GM12878 (cell line): ENCODE measurements around the gene FAM193A. TPM values are rescaled to one million over a fixed set of nuclear protein-coding genes. Genes with fewer than 3 reads are reported as not detected.

Experiments used
- ATAC-seq: fragments of 200-7000 bp; cut with Tn5 transposase; 3 replicates; pipeline ENCODE4 v1.9.1; 2020; ENCODE audit warnings: mild to moderate bottlenecking, moderate library complexity
- BruUV-seq: library from RNA; stranded (reverse); fragments of 400-500 nt; replicated peaks from 2 replicates; lab custom pipeline; 2021; lab: Mats Ljungman, UMichigan
- CTCF ChIA-PET: fragments of 300-600 bp; sonication (Branson Sonifier 250); formaldehyde crosslinking; extraction: SDS; loops from one replicate; lab custom pipeline; 2021; ENCODE audit warnings: inconsistent platforms; lab: Yijun Ruan, JAX
- POLR2A ChIA-PET: fragments of 350-600 bp; formaldehyde crosslinking; extraction: SDS; loops from one replicate; lab custom pipeline; 2021; ENCODE audit warnings: inconsistent platforms; lab: Charles Lee
- RAD21 ChIA-PET: fragments of 300-600 bp; sonication (Branson Sonifier 250); formaldehyde crosslinking; loops from one replicate; lab custom pipeline; 2023; ENCODE audit warnings: antibody characterized with exemption; ENCODE audit not compliant: unreplicated experiment; lab: Charles Lee
- SMC1A ChIA-PET: fragments of 300-600 bp; sonication (Branson Sonifier 250); formaldehyde crosslinking; loops from one replicate; lab custom pipeline; 2023; ENCODE audit not compliant: unreplicated experiment, uncharacterized antibody; lab: Charles Lee
- DNase-seq: peaks from one replicate; pipeline ENCODE4 v3.0.0-alpha.2; 2011; ENCODE audit warnings: low read depth, low spot score
- FAIRE-seq: peaks from 3 replicates; lab custom pipeline; 2011; peaks lifted over from hg19 to GRCh38; lab: Jason Lieb, UNC
- H2AFZ ChIP-seq: 2 replicates; pipeline ENCODE4 v1.6.0; 2011; ENCODE audit warnings: low read depth, low read length, control low read depth; ENCODE audit not compliant: control insufficient read depth
- H3K27ac ChIP-seq: 2 replicates; pipeline ENCODE4 v1.5.1; 2011; ENCODE audit warnings: control low read depth; ENCODE audit not compliant: control insufficient read depth, insufficient read depth
- H3K27me3 ChIP-seq, 2 experiments: replicated peaks in 1 of 2; 2 replicates each; pipeline versions ENCODE4 v1.6.0 to v1.6.1; 2011; ENCODE audit warnings: low read length in 1 of 2; ENCODE audit not compliant: control insufficient read depth in 2 of 2, insufficient read depth in 2 of 2
- H3K36me3 ChIP-seq, 2 experiments: 2 replicates each; pipeline ENCODE4 v1.5.1; 2011; ENCODE audit warnings: low read length in 1 of 2; ENCODE audit not compliant: control insufficient read depth in 2 of 2, insufficient read depth in 2 of 2
- H3K4me1 ChIP-seq: 2 replicates; pipeline ENCODE4 v1.6.1; 2011; ENCODE audit warnings: mild to moderate bottlenecking, low read length, moderate library complexity, mixed read lengths; ENCODE audit not compliant: control insufficient read depth, insufficient read depth
- H3K4me2 ChIP-seq: 2 replicates; pipeline ENCODE4 v1.6.0; 2011; ENCODE audit warnings: control low read depth; ENCODE audit not compliant: control insufficient read depth, insufficient read depth
- H3K4me3 ChIP-seq: fragments of 200-600 bp; sonication (generic); 2 replicates; pipeline ENCODE4 v1.5.1; 2016
- H3K79me2 ChIP-seq: 2 replicates; pipeline ENCODE4 v1.6.0; 2011; ENCODE audit warnings: low read length; ENCODE audit not compliant: control insufficient read depth, insufficient read depth
- H3K9ac ChIP-seq: 2 replicates; pipeline ENCODE4 v1.8.0; 2011; ENCODE audit warnings: low read length, control low read depth, mixed read lengths; ENCODE audit not compliant: control insufficient read depth, insufficient read depth
- H3K9me3 ChIP-seq: replicated peaks from 3 replicates; pipeline ENCODE4 v1.5.1; 2011; ENCODE audit warnings: mild to moderate bottlenecking, low read length; ENCODE audit not compliant: control insufficient read depth, insufficient read depth
- H4K20me1 ChIP-seq: 2 replicates; pipeline ENCODE4 v1.6.0; 2011; ENCODE audit not compliant: control insufficient read depth, insufficient read depth
- BCL11A ChIP-seq: IDR thresholded peaks from 2 replicates; pipeline ENCODE4 v1.6.1; 2011; ENCODE audit warnings: low read depth, low read length
- CHD2 ChIP-seq: IDR thresholded peaks from 2 replicates; pipeline ENCODE4 v1.6.1; 2011; ENCODE audit warnings: low read depth, low read length, improper control_type of control experiment, borderline replicate concordance
- NBN ChIP-seq: fragments of 450-650 bp; IDR thresholded peaks from 2 replicates; pipeline ENCODE4 v1.6.1; 2016
- NR2C2 ChIP-seq: IDR thresholded peaks from 2 replicates; pipeline ENCODE4 v1.6.1; 2011; ENCODE audit warnings: borderline replicate concordance, low read depth; ENCODE audit not compliant: control insufficient read depth, insufficient read length
- POLR2A ChIP-seq: IDR thresholded peaks from 2 replicates; pipeline ENCODE4 v1.6.1; 2011; ENCODE audit warnings: low read depth, mild to moderate bottlenecking, low read length
- POLR2AphosphoS5 ChIP-seq: IDR thresholded peaks from 2 replicates; pipeline ENCODE4 v1.6.1; 2011; ENCODE audit warnings: mild to moderate bottlenecking, low read length, inconsistent platforms
- SMAD1 ChIP-seq: fragments of 450-650 bp; IDR thresholded peaks from 2 replicates; pipeline ENCODE4 v1.6.1; 2018; ENCODE audit warnings: mild to moderate bottlenecking, low read depth; ENCODE audit not compliant: partially characterized antibody
- SMC3 ChIP-seq: IDR thresholded peaks from 2 replicates; pipeline ENCODE4 v1.6.1; 2011; ENCODE audit warnings: low read length, improper control_type of control experiment, borderline replicate concordance
- STAT1 ChIP-seq: fragments of 450-650 bp; conservative IDR thresholded peaks from 2 replicates; pipeline ENCODE4 v1.6.1; 2014; ENCODE audit warnings: antibody characterized with exemption, mild to moderate bottlenecking
- WRNIP1 ChIP-seq: IDR thresholded peaks from 2 replicates; pipeline ENCODE4 v1.6.1; 2011; ENCODE audit warnings: low read depth, low read length, improper control_type of control experiment, borderline replicate concordance
- WGBS: methylation state at CpG from one replicate; pipeline ENCODE4 v1.1.6; 2016; ENCODE audit warnings: low lambda C conversion rate; ENCODE audit not compliant: insufficient replicate concordance, insufficient coverage; ENCODE audit errors: missing lambda C conversion rate; 5-methylcytosine and 5-hydroxymethylcytosine counted together
- in situ Hi-C: fragments of 300-500 bp; cut with MboI; formaldehyde crosslinking; loops from 9 replicates; pipeline ENCODE4 v1.14.3; 2018; ENCODE audit warnings: mixed read lengths
- intact Hi-C: fragments of 100-400 bp; cut with micrococcal nuclease; formaldehyde crosslinking; loops from one replicate; pipeline ENCODE4 v1.14.2; 2022; ENCODE audit not compliant: unreplicated experiment
- polyA plus RNA-seq, 11 experiments: library from polyadenylated mRNA; depleted of rRNA in 4 of 11; unstranded in 6 of 11; stranded (reverse) in 5 of 11; fragments of >200 nt; fragmentation: Nextera tagmentation in 4 of 11; fragmentation: Illumina TruSeq in 1 of 11; extraction: Ambion mirVana in 4 of 11; extraction: Trizol in 1 of 11; gene quantifications; 1 replicate in 1 of 11; 2 replicates in 10 of 11; pipeline versions ENCODE4 v1.2.1 to v1.2.3, GENCODE V29; 2011 to 2016; ENCODE audit warnings: inconsistent platforms in 2 of 11, missing spikeins in 2 of 11, low read depth in 1 of 11
- total RNA-seq, 4 experiments: library from RNA; depleted of rRNA in 3 of 4; stranded (reverse); fragments of >200 nt in 3 of 4; fragmentation: Illumina TruSeq in 1 of 4; extraction: Trizol in 1 of 4; gene quantifications; 2 replicates each; pipeline versions ENCODE4 v1.2.1 to v1.2.3, GENCODE V29; 2013 to 2021
- TF ChIP-seq, protein P1 (sequence below): IDR thresholded peaks from 2 replicates; pipeline ENCODE4 v1.6.1; 2012; ENCODE audit warnings: improper control_type of control experiment, low read depth, low read length; ENCODE audit not compliant: insufficient replicate concordance
- TF ChIP-seq, protein P2 (sequence below): IDR thresholded peaks from 2 replicates; pipeline ENCODE4 v1.6.1; 2011; ENCODE audit warnings: borderline replicate concordance, low read depth, mild to moderate bottlenecking, moderate library complexity, low read length; ENCODE audit not compliant: insufficient read depth, poor library complexity, severe bottlenecking
- TF ChIP-seq, protein P3 (sequence below): IDR thresholded peaks from 2 replicates; pipeline ENCODE4 v1.6.1; 2012; ENCODE audit warnings: low read depth, low read length, improper control_type of control experiment
- TF ChIP-seq, protein P4 (sequence below), 3 experiments: IDR thresholded peaks in 2 of 3; conservative IDR thresholded peaks in 1 of 3; 2 replicates each; pipeline ENCODE4 v1.5.1; 2011; ENCODE audit warnings: low read depth in 3 of 3, low read length in 3 of 3, mild to moderate bottlenecking in 3 of 3, control low read depth in 2 of 3, moderate library complexity in 2 of 3, inconsistent platforms in 1 of 3, mixed read lengths in 1 of 3; ENCODE audit not compliant: control insufficient read depth in 2 of 3, insufficient read depth in 1 of 3; ENCODE audit errors: extremely low read depth in 1 of 3

Gene FAM193A
- total and polyA plus RNA-seq, 10 of the 15 experiments (the other 5 are each of a cell fraction or from before 2014, with no cell fraction given): 0.52 to 23.3 (median 7.4) TPM

DNA sequence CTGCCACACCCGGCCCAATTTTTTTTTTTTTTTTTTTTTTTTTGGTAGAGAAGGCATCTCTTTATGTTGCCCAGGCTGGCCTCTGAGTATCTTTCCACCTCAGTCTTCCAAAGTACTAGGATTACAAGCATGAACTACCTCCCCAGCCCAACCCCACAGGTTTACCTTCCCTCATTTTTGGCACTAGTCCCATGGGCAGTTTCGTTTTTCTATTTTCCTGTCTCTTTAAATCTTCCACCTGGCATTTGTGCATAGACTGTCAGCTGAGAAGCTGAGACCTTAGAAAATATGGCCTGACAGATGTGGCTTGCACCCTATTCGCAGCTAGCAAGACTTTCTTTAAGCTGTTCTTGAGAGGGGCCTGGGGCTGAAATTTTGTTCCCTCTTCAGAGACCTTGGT lies 191.8 kb downstream of the FAM193A start:
- H3K4me1 ChIP-seq: no peaks in the 10 kb centered on the region
- no peak for FAIRE-seq
- DNase-seq: no peak
- no peaks in the 10 kb centered on the region for H4K20me1 ChIP-seq
- no peaks in the 10 kb centered on the region for H3K9me3 ChIP-seq
- ChIA-PET SMC1A (interaction anchor here (0.7 to 1.2 kb wide), 3 partner anchors 22 to 266 kb away, joined by 3 to 5 read pairs (median 3); no protein-coding TSS in a partner anchor), RAD21 (interaction anchor here (1.1 kb wide), 1 partner anchor 16 kb away, joined by 3 read pairs; no protein-coding TSS in a partner anchor), POLR2A (interaction anchor here (0.6 to 0.7 kb wide), 6 partner anchors 10 to 492 kb away, joined by 3 to 9 read pairs (median 4); no protein-coding TSS in a partner anchor), CTCF (interaction anchor here (0.6 to 1.0 kb wide), 2 partner anchors 10 to 1020 kb away, joined by 3 read pairs; no protein-coding TSS in a partner anchor)
- H3K9ac ChIP-seq: no peak overlapping the region
- no peaks in the 10 kb centered on the region for H3K79me2 ChIP-seq
- no peak overlapping the region for H3K4me3 ChIP-seq
- in situ Hi-C loops: no loop called here
- intact Hi-C loops: no loop called here
- no peak overlapping the region for H3K27ac ChIP-seq
- H3K27me3 ChIP-seq: no peaks in the 10 kb centered on the region
- no peak overlapping the region for H3K4me2 ChIP-seq
- no peak for ATAC-seq
- WGBS: 98% methylated on average over 2 of the region's 3 CpGs
- peaks cover 7 to 13% of the 10 kb centered on the region in 2 experiments for H3K36me3 ChIP-seq
- H2AFZ ChIP-seq: no peak overlapping the region
- no TSS peak for BruUV-seq
- TF ChIP-seq WRNIP1 (no peak), NBN (no peak), SMAD1 (no peak), BCL11A (no peak), POLR2AphosphoS5 (no peak), SMC3 (no peak), POLR2A (no peak), NR2C2 (no peak), STAT1 (no peak), CHD2 (no peak)
- TF ChIP-seq, protein P1, sequence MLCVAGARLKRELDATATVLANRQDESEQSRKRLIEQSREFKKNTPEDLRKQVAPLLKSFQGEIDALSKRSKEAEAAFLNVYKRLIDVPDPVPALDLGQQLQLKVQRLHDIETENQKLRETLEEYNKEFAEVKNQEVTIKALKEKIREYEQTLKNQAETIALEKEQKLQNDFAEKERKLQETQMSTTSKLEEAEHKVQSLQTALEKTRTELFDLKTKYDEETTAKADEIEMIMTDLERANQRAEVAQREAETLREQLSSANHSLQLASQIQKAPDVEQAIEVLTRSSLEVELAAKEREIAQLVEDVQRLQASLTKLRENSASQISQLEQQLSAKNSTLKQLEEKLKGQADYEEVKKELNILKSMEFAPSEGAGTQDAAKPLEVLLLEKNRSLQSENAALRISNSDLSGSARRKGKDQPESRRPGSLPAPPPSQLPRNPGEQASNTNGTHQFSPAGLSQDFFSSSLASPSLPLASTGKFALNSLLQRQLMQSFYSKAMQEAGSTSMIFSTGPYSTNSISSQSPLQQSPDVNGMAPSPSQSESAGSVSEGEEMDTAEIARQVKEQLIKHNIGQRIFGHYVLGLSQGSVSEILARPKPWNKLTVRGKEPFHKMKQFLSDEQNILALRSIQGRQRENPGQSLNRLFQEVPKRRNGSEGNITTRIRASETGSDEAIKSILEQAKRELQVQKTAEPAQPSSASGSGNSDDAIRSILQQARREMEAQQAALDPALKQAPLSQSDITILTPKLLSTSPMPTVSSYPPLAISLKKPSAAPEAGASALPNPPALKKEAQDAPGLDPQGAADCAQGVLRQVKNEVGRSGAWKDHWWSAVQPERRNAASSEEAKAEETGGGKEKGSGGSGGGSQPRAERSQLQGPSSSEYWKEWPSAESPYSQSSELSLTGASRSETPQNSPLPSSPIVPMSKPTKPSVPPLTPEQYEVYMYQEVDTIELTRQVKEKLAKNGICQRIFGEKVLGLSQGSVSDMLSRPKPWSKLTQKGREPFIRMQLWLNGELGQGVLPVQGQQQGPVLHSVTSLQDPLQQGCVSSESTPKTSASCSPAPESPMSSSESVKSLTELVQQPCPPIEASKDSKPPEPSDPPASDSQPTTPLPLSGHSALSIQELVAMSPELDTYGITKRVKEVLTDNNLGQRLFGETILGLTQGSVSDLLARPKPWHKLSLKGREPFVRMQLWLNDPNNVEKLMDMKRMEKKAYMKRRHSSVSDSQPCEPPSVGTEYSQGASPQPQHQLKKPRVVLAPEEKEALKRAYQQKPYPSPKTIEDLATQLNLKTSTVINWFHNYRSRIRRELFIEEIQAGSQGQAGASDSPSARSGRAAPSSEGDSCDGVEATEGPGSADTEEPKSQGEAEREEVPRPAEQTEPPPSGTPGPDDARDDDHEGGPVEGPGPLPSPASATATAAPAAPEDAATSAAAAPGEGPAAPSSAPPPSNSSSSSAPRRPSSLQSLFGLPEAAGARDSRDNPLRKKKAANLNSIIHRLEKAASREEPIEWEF: no peak
- TF ChIP-seq, protein P2, sequence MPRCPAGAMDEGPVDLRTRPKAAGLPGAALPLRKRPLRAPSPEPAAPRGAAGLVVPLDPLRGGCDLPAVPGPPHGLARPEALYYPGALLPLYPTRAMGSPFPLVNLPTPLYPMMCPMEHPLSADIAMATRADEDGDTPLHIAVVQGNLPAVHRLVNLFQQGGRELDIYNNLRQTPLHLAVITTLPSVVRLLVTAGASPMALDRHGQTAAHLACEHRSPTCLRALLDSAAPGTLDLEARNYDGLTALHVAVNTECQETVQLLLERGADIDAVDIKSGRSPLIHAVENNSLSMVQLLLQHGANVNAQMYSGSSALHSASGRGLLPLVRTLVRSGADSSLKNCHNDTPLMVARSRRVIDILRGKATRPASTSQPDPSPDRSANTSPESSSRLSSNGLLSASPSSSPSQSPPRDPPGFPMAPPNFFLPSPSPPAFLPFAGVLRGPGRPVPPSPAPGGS: no peak
- TF ChIP-seq, protein P3, sequence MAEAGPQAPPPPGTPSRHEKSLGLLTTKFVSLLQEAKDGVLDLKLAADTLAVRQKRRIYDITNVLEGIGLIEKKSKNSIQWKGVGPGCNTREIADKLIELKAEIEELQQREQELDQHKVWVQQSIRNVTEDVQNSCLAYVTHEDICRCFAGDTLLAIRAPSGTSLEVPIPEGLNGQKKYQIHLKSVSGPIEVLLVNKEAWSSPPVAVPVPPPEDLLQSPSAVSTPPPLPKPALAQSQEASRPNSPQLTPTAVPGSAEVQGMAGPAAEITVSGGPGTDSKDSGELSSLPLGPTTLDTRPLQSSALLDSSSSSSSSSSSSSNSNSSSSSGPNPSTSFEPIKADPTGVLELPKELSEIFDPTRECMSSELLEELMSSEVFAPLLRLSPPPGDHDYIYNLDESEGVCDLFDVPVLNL: no peak
- TF ChIP-seq, protein P4, sequence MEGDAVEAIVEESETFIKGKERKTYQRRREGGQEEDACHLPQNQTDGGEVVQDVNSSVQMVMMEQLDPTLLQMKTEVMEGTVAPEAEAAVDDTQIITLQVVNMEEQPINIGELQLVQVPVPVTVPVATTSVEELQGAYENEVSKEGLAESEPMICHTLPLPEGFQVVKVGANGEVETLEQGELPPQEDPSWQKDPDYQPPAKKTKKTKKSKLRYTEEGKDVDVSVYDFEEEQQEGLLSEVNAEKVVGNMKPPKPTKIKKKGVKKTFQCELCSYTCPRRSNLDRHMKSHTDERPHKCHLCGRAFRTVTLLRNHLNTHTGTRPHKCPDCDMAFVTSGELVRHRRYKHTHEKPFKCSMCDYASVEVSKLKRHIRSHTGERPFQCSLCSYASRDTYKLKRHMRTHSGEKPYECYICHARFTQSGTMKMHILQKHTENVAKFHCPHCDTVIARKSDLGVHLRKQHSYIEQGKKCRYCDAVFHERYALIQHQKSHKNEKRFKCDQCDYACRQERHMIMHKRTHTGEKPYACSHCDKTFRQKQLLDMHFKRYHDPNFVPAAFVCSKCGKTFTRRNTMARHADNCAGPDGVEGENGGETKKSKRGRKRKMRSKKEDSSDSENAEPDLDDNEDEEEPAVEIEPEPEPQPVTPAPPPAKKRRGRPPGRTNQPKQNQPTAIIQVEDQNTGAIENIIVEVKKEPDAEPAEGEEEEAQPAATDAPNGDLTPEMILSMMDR (IDR thresholded peaks at IDR 0.05 in 2 of 3, conservative IDR thresholded peaks at IDR 0.05 in 1 of 3; ENCODE audit: control insufficient read depth in 2 of 3, extremely low read depth in 1 of 3, insufficient read depth in 1 of 3, low read depth in 3 of 3, low read length in 3 of 3): no peak
